CD14-positive monocyte (primary cell): ENCODE results near the gene CAB39L. TPM values are rescaled to one million over a fixed set of nuclear protein-coding genes. Genes with fewer than 3 reads are reported as not detected.

Experiments used
- DNase-seq, 3 donors: peaks; one replicate each; pipeline ENCODE4 v3.0.0-alpha.2; 2011 to 2022
- H2AFZ ChIP-seq: 2 replicates; pipeline ENCODE4 v1.6.0; 2012; ENCODE audit warnings: mild to moderate bottlenecking, low read depth, low read length, inconsistent platforms; ENCODE audit not compliant: insufficient read depth, poor library complexity, severe bottlenecking
- H3K27ac ChIP-seq, 2 donors: 1 replicate in 1 of 2; 2 replicates in 1 of 2; pipeline ENCODE4 v1.5.1; 2012 to 2013; ENCODE audit warnings: low read length in 2 of 2, control low read depth in 1 of 2, inconsistent platforms in 1 of 2, low read depth in 1 of 2, mild to moderate bottlenecking in 1 of 2
- H3K27me3 ChIP-seq, 2 donors: one replicate each; pipeline versions ENCODE4 v1.6.0 to v1.6.1; 2011 to 2013; ENCODE audit warnings: low read length in 2 of 2; ENCODE audit not compliant: control insufficient read depth in 2 of 2, insufficient read depth in 2 of 2
- H3K36me3 ChIP-seq, 2 donors: replicated peaks in 1 of 2; 1 replicate in 1 of 2; 2 replicates in 1 of 2; pipeline versions ENCODE4 v1.5.1 to v1.6.1; 2012 to 2013; ENCODE audit warnings: low read length in 2 of 2, control low read depth in 1 of 2, inconsistent platforms in 1 of 2, mild to moderate bottlenecking in 1 of 2; ENCODE audit not compliant: insufficient read depth in 2 of 2, control insufficient read depth in 1 of 2
- H3K4me1 ChIP-seq, 2 donors: 1 replicate in 1 of 2; 2 replicates in 1 of 2; pipeline versions ENCODE4 v1.5.1 to v1.6.1; 2012 to 2013; ENCODE audit warnings: low read length in 2 of 2, control low read depth in 1 of 2, inconsistent platforms in 1 of 2, mild to moderate bottlenecking in 1 of 2, moderate library complexity in 1 of 2; ENCODE audit not compliant: insufficient read depth in 2 of 2, control insufficient read depth in 1 of 2
- H3K4me2 ChIP-seq: replicated peaks from 2 replicates; pipeline ENCODE3; 2012; ENCODE audit warnings: low read length, moderate library complexity, mild to moderate bottlenecking; ENCODE audit not compliant: poor library complexity, severe bottlenecking; ENCODE audit errors: extremely low read depth
- H3K4me3 ChIP-seq, 3 experiments: fragments of 200-600 bp in 1 of 3; sonication (generic) in 1 of 3; replicated peaks in 1 of 3; 1 replicate in 2 of 3; 2 replicates in 1 of 3; pipeline ENCODE4 v1.5.1; 2011 to 2013; ENCODE audit warnings: low read length in 3 of 3, mild to moderate bottlenecking in 3 of 3, control low read depth in 2 of 3, low read depth in 2 of 3, inconsistent platforms in 1 of 3, moderate library complexity in 1 of 3
- H3K79me2 ChIP-seq: 2 replicates; pipeline ENCODE4 v1.6.0; 2012; ENCODE audit warnings: mild to moderate bottlenecking, control low read depth, inconsistent platforms, low read length, moderate library complexity; ENCODE audit not compliant: insufficient read depth
- H3K9ac ChIP-seq: 2 replicates; pipeline ENCODE4 v1.6.0; 2017; ENCODE audit warnings: low read length, mild to moderate bottlenecking; ENCODE audit not compliant: insufficient read depth, poor library complexity, severe bottlenecking
- H3K9me3 ChIP-seq, 2 donors: replicated peaks in 1 of 2; 1 replicate in 1 of 2; 2 replicates in 1 of 2; pipeline versions ENCODE4 v1.5.1 to v1.6.1; 2012 to 2013; ENCODE audit warnings: low read length in 2 of 2, control low read depth in 1 of 2; ENCODE audit not compliant: control insufficient read depth in 1 of 2, insufficient read depth in 1 of 2
- H4K20me1 ChIP-seq: 2 replicates; pipeline ENCODE4 v1.6.0; 2012; ENCODE audit warnings: mild to moderate bottlenecking, low read length, control low read depth, moderate library complexity; ENCODE audit not compliant: insufficient read depth
- H3K27ac Mint-ChIP-seq, 7 donors: one replicate each; pipeline ENCODE4 v1.8.0; 2020; ENCODE audit warnings: mild to moderate bottlenecking in 7 of 7, mixed read lengths in 7 of 7, moderate library complexity in 6 of 7, inconsistent platforms in 2 of 7
- H3K27me3 Mint-ChIP-seq, 3 donors: one replicate each; pipeline ENCODE4 v1.8.0; 2021 to 2022; ENCODE audit warnings: low read depth in 3 of 3, mild to moderate bottlenecking in 3 of 3, mixed read lengths in 3 of 3, moderate library complexity in 3 of 3, inconsistent platforms in 1 of 3
- H3K36me3 Mint-ChIP-seq, 2 donors: one replicate each; pipeline ENCODE4 v1.8.0; 2020; ENCODE audit warnings: mixed read lengths in 2 of 2, inconsistent platforms in 1 of 2, mild to moderate bottlenecking in 1 of 2
- H3K4me1 Mint-ChIP-seq: one replicate; pipeline ENCODE4 v1.8.0; 2020; ENCODE audit warnings: mild to moderate bottlenecking, mixed read lengths
- H3K4me3 Mint-ChIP-seq, 2 donors: one replicate each; pipeline ENCODE4 v1.8.0; 2020; ENCODE audit warnings: mild to moderate bottlenecking in 2 of 2, mixed read lengths in 2 of 2, moderate library complexity in 1 of 2
- H3K9me3 Mint-ChIP-seq, 7 donors: one replicate each; pipeline ENCODE4 v1.8.0; 2020 to 2022; ENCODE audit warnings: mixed read lengths in 7 of 7, mild to moderate bottlenecking in 6 of 7, moderate library complexity in 6 of 7, inconsistent platforms in 2 of 7
- CTCF ChIP-seq: fragments of 200-600 bp; IDR thresholded peaks from one replicate; pipeline ENCODE4 v1.8.0; 2022; ENCODE audit warnings: antibody characterized with exemption, mild to moderate bottlenecking
- WGBS: methylation state at CpG from one replicate; pipeline ENCODE4 v1.1.5; 2013; ENCODE audit warnings: missing lambda C conversion rate; ENCODE audit not compliant: insufficient coverage; 5-methylcytosine and 5-hydroxymethylcytosine counted together
- intact Hi-C, 2 donors: fragments of 100-400 bp; cut with micrococcal nuclease; formaldehyde crosslinking; loops; one replicate each; pipeline versions ENCODE4 v1.15.0 to v1.15.1; 2023
- polyA plus RNA-seq, 3 donors: library from polyadenylated mRNA; depleted of rRNA in 1 of 3; unstranded in 2 of 3; stranded (reverse) in 1 of 3; fragments of 300-500 nt in 2 of 3; fragments of >200 nt in 1 of 3; fragmentation: Illumina TruSeq in 2 of 3; gene quantifications; 1 replicate in 2 of 3; 2 replicates in 1 of 3; pipeline ENCODE4 v1.2.3, GENCODE V29; 2012 to 2021

The CAB39L gene
- polyA plus RNA-seq, 3 donors, result 1.9 to 5.1 (median 2.7) TPM

GRCh38 chr13:49279112-49279511 lies 164.8 kb downstream of the CAB39L start:
- DNase-seq, result no peak
- Histone ChIP-seq H3K4me1 (no peaks in the 10 kb centered on the region), H3K4me2 (no peak overlapping the region), H3K27me3 (no peaks in the 10 kb centered on the region), H3K36me3 (peaks cover 25 to 38% of the 10 kb centered on the region in 2 donors), H3K4me3 (no peak overlapping the region), H2AFZ (no peak overlapping the region), H4K20me1 (no peaks in the 10 kb centered on the region), H3K27ac (no peak overlapping the region), H3K79me2 (no peaks in the 10 kb centered on the region), H3K9ac (no peak overlapping the region), H3K9me3 (no peaks in the 10 kb centered on the region)
- Mint-ChIP-seq H3K4me3 (no peak overlapping the region), H3K36me3 (peaks cover 41 to 43% of the 10 kb centered on the region in 2 donors), H3K27me3 (no peaks in the 10 kb centered on the region), H3K27ac (no peak overlapping the region), H3K4me1 (no peaks in the 10 kb centered on the region), H3K9me3 (no peaks in the 10 kb centered on the region)
- intact Hi-C loops, result no loop called here
- no peak for TF ChIP-seq CTCF
- WGBS, result 92% methylated on average over 5 of the region's 5 CpGs

GRCh38 chr13:49278211-49278610 lies 165.7 kb downstream of the CAB39L start:
- 17% methylated on average over 1 of the region's 2 CpGs for WGBS
- no peak for DNase-seq
- Histone ChIP-seq H2AFZ (no peak overlapping the region), H3K4me1 (no peaks in the 10 kb centered on the region), H3K9me3 (no peaks in the 10 kb centered on the region), H3K9ac (no peak overlapping the region), H4K20me1 (no peaks in the 10 kb centered on the region), H3K4me2 (no peak overlapping the region), H3K36me3 (peaks cover 25 to 33% of the 10 kb centered on the region in 2 donors), H3K79me2 (no peaks in the 10 kb centered on the region), H3K4me3 (no peak overlapping the region), H3K27me3 (no peaks in the 10 kb centered on the region), H3K27ac (no peak overlapping the region)
- no peak for TF ChIP-seq CTCF
- no peaks in the 10 kb centered on the region for H3K9me3 Mint-ChIP-seq
- no peak overlapping the region for H3K4me3 Mint-ChIP-seq
- H3K27ac Mint-ChIP-seq, result no peak overlapping the region
- peaks cover 38 to 41% of the 10 kb centered on the region in 2 donors for H3K36me3 Mint-ChIP-seq
- H3K4me1 Mint-ChIP-seq, result no peaks in the 10 kb centered on the region
- H3K27me3 Mint-ChIP-seq, result no peaks in the 10 kb centered on the region
- intact Hi-C loops, result no loop called here
